Heart right ventricle (tissue), 16 donors: ENCODE data around the gene ARHGEF4. TPM values are rescaled to one million over a fixed set of nuclear protein-coding genes. Genes with fewer than 3 reads are reported as not detected.
A peak's percentile ranks its signal among the peaks of the same experiment; 100 is the strongest.

ENCODE experiments used
- ATAC-seq, 8 donors: fragments of 200-7000 bp; cut with Tn5 transposase; one replicate each; pipeline ENCODE4 v1.9.1; 2020; ENCODE audit warnings: mild to moderate bottlenecking in 8 of 8, moderate library complexity in 8 of 8, moderate number of reproducible peaks in 1 of 8
- DNase-seq, 2 donors: peaks; one replicate each; pipeline ENCODE4 v3.0.0-alpha.2; 2020
- H3K27ac ChIP-seq, 10 donors: fragments of 200-600 bp; sonication (generic) in 2 of 10; one replicate each; pipeline versions ENCODE4 v1.5.0 to v1.8.0; 2020 to 2022; ENCODE audit warnings: mild to moderate bottlenecking in 3 of 10
- H3K27me3 ChIP-seq, 7 donors: fragments of 200-600 bp; one replicate each; pipeline ENCODE4 v1.8.0; 2021 to 2022; ENCODE audit warnings: mild to moderate bottlenecking in 2 of 7
- H3K36me3 ChIP-seq, 9 donors: fragments of 200-600 bp; sonication (generic) in 1 of 9; one replicate each; pipeline versions ENCODE4 v1.5.0 to v1.8.0; 2020 to 2022; ENCODE audit warnings: mild to moderate bottlenecking in 2 of 9
- H3K4me1 ChIP-seq, 9 donors: fragments of 200-600 bp; sonication (generic) in 1 of 9; one replicate each; pipeline versions ENCODE4 v1.5.0 to v1.8.0; 2020 to 2022; ENCODE audit warnings: mild to moderate bottlenecking in 4 of 9
- H3K4me3 ChIP-seq, 10 donors: fragments of 200-600 bp; sonication (generic) in 2 of 10; one replicate each; pipeline versions ENCODE4 v1.5.0 to v1.8.0; 2020 to 2022; ENCODE audit warnings: mild to moderate bottlenecking in 7 of 10, moderate library complexity in 2 of 10
- H3K9me3 ChIP-seq, 11 donors: fragments of 200-600 bp in 10 of 11; sonication (generic) in 2 of 11; one replicate each; pipeline versions ENCODE4 v1.5.0 to v1.8.0; 2013 to 2022; ENCODE audit warnings: mild to moderate bottlenecking in 2 of 11, control low read depth in 1 of 11, moderate library complexity in 1 of 11
- WGBS, 2 donors: extraction: QIAGEN DNeasy Blood & Tissue Kit; methylation state at CpG; one replicate each; pipeline ENCODE4 v1.1.7; 2013; ENCODE audit warnings: inconsistent platforms in 1 of 2; 5-methylcytosine and 5-hydroxymethylcytosine counted together
- intact Hi-C, 10 donors: fragments of 100-400 bp; cut with DNase I; formaldehyde crosslinking; loops; one replicate each; pipeline versions ENCODE4 v1.11.1 to v1.14.2; 2022
- polyA plus RNA-seq, 2 donors: library from polyadenylated mRNA; stranded (reverse); fragments of 200-250 nt; gene quantifications; one replicate each; pipeline ENCODE4 v1.2.3, GENCODE V29; 2013
- total RNA-seq, 10 donors: library from RNA; stranded (reverse); fragmentation: NEBNext Ultra II Directional in 3 of 10; extraction: Animal tissue kit (Norgen Biotek cat#: 25700) in 3 of 10; gene quantifications; one replicate each; pipeline versions ENCODE4 v1.2.1 to v1.2.4, GENCODE V29; 2021 to 2023
- TF ChIP-seq, protein P1 (sequence below), 9 donors: fragments of 200-600 bp; sonication (generic) in 2 of 9; IDR thresholded peaks; one replicate each; pipeline versions ENCODE4 v1.5.0 to v1.8.0; 2021 to 2022; ENCODE audit warnings: antibody characterized with exemption in 9 of 9, mild to moderate bottlenecking in 5 of 9, moderate library complexity in 1 of 9
- donor health status: Arrhythmogenic right ventricular cardiomyopathy.
- donor health status: ischemic (EF 13 %, LVEDD 7.1; RV severe dilation, severe dysfunction).
- donor health status: healthy with polysubstance abuse.
- donor health status: DM: no; HTN: yes; CAD: no.
- donor health status: DM: no; HTN: no; CAD: no.
- donor health status: ischemic (EF 25% LVEDD 6.9; RV normal size, moderate dysfunction).
- donor health status: ischemic (EF 25% LVEDD 5.7; RV mildly dilated, moderate dysfunction).
- donor health status: healthy.
- donor health status: DM: yes; HTN: yes; CAD: no.
- donor health status: Ischemic cardiomyopathy.
- donor health status: ischemic (EF 35%, LVEDD 5.7; RV mildly dilated, moderate dysfunction).
- donor health status: nonischemic (EF 11% LVEDD 7.7; RV severe dilation, severe dysfunction).
- donor health status: DM: yes; HTN: yes; CAD: no.
- donor health status: PGD.
- donor health status: ischemic (EF 29% LVEDD 5.4; RV normal size, mild dysfunction).
- donor health status: nonischemic (EF 23%, LVEDD 6.1; RV moderate dilation, normal function).

The ARHGEF4 gene
- total and polyA plus RNA-seq, 12 donors, result 0.67 to 6.5 (median 3.4) TPM

DNA sequence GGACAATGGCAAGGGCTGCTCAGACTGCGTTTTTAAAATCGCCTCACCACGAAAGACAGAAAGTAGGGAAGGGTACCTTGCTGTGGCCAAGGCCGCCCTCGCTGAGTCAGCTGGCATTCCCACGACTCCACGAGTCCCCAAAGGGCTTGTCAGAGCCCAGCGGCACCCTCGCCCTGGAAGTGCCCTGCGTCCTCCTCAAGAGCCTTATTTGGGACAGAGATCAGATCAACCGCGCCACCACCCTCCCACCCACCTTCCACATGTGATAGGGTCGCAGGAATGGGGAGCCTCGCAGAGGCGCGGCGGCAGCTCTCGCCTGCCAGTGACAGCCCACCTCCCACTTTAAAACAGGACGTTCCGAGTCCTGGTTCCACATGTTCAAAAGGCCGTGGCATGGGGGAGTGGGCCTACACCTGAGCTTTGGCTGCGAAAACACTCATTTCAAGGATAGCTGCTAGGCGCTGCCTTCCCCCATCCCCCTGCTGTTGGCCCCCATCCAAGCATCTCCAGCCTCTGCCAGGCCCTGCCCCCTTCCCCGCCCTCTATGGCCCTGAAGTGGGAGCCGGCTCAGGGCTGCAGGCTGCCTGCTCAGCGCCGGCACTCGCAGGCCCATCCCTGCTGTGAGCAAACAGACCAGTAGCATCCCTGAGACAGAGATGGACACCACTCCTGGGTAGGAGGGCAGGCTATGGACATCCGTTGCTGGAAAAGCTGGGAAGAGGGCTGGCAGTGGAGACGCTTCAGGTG, 38.1 kb upstream of the ARHGEF4 start:
- WGBS, 2 donors, result 15 to 21% methylated on average over 30 of the region's 30 CpGs
- Histone ChIP-seq H3K27ac (peak overlapping the region in 9 of 10 donors; percentile 83 to 94 (median 91)), H3K36me3 (no peaks in the 10 kb centered on the region), H3K4me1 (peaks cover 5 to 14% (median 12%) of the 10 kb centered on the region in 9 donors), H3K27me3 (peaks cover 0 to 15% (median 0%) of the 10 kb centered on the region in 7 donors), H3K9me3 (no peaks in the 10 kb centered on the region), H3K4me3 (peak overlapping the region; percentile 57 to 89 (median 78))
- TF ChIP-seq, protein P1, sequence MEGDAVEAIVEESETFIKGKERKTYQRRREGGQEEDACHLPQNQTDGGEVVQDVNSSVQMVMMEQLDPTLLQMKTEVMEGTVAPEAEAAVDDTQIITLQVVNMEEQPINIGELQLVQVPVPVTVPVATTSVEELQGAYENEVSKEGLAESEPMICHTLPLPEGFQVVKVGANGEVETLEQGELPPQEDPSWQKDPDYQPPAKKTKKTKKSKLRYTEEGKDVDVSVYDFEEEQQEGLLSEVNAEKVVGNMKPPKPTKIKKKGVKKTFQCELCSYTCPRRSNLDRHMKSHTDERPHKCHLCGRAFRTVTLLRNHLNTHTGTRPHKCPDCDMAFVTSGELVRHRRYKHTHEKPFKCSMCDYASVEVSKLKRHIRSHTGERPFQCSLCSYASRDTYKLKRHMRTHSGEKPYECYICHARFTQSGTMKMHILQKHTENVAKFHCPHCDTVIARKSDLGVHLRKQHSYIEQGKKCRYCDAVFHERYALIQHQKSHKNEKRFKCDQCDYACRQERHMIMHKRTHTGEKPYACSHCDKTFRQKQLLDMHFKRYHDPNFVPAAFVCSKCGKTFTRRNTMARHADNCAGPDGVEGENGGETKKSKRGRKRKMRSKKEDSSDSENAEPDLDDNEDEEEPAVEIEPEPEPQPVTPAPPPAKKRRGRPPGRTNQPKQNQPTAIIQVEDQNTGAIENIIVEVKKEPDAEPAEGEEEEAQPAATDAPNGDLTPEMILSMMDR (IDR thresholded peaks at IDR 0.05), result no peak
- intact Hi-C loops, result loop anchor here in 9 of 10 donors (1.0 to 10.0 kb wide), 9 partner anchors 74 to 126 kb away; no protein-coding TSS in a partner anchor
- ATAC-seq, result peak in 2 of 8 donors; percentile 15 to 21
- peak; percentile 36 to 37 for DNase-seq

DNA sequence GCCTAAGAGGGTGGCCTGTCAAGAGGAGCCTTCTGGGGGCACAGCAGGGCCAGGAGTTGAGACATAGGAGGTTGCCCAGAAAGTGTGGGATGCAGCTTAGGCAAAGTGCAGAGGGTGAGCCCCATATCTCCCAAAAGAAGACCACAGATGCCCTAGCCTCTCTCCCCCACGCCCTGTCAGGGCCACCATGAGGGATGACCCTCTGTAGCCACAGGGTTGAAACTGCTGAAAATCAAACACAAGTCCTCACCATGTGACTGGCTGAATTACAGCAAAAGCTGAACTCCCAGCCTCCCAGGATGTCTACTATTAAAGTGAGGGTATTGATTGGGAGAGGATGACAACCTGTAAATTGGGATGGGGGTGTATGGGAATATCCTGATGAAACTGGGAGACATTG, 37.4 kb upstream of the ARHGEF4 start:
- WGBS, 2 donors, result 97 to 100% methylated on average over 1 of the region's 1 CpG
- DNase-seq (no peak), ATAC-seq (no peak)
- no peak overlapping the region for H3K4me3 ChIP-seq
- H3K9me3 ChIP-seq, result no peaks in the 10 kb centered on the region
- H3K36me3 ChIP-seq, result no peaks in the 10 kb centered on the region
- H3K4me1 ChIP-seq, result peaks cover 5 to 14% (median 12%) of the 10 kb centered on the region in 9 donors
- H3K27me3 ChIP-seq, result peaks cover 0 to 14% (median 0%) of the 10 kb centered on the region in 7 donors
- intact Hi-C loops, result loop anchor here in 5 of 10 donors (2.0 to 10.0 kb wide), 6 partner anchors 73 to 126 kb away; no protein-coding TSS in a partner anchor
- no peak overlapping the region for H3K27ac ChIP-seq
- TF ChIP-seq, protein P1 (IDR thresholded peaks at IDR 0.05), result no peak

DNA sequence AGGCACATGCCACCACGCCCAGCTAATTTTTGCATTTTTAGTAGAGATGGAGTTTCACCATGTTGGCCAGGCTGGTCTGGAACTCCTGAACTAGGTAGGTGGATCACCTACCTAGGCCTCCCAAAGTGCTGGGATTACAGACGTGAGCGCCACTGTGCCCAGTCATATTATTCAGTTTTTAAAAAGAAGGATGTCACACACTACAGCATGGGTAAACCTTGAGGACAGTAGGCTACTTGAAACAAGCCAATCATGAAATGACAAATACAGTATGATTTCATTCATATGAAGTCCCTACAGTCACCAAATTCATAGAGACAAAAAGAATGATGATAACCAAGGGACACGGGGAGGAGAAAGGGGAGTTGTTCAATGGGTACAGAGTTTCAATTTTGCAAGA, 31.1 kb upstream of the ARHGEF4 start:
- H3K4me1 ChIP-seq, result no peaks in the 10 kb centered on the region
- ATAC-seq (no peak), DNase-seq (no peak)
- 68 to 79% methylated on average over 4 of the region's 4 CpGs for WGBS, 2 donors
- H3K9me3 ChIP-seq, result peaks cover 0 to 8% (median 0%) of the 10 kb centered on the region in 11 donors
- no peaks in the 10 kb centered on the region for H3K36me3 ChIP-seq
- H3K4me3 ChIP-seq, result no peak overlapping the region
- H3K27me3 ChIP-seq, result peaks cover 0 to 8% (median 0%) of the 10 kb centered on the region in 7 donors
- TF ChIP-seq, protein P1 (IDR thresholded peaks at IDR 0.05), result no peak
- intact Hi-C loops, result no loop called here
- no peak overlapping the region for H3K27ac ChIP-seq

DNA sequence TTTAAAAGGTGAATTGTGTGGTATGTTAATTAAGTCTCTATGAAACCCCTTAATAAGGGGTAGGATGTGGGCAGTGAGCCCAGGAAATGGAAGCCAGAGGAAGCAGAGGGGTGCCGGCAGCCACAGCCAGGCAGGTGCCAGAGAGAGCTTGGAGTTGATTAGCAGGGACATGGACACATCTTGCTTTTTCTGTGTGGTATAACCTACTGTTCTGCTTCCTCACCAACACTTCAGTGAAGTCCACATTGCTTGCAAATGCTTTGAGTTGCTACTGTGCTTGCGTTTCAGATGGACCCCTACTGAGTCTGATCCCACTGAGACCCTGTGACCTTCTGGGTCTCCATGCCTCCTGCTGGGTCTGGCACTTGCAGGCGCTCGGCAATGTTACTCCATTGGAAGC, 30.3 kb upstream of the ARHGEF4 start:
- no peak for ATAC-seq
- TF ChIP-seq, protein P1 (IDR thresholded peaks at IDR 0.05), result no peak
- Histone ChIP-seq H3K9me3 (peaks cover 0 to 8% (median 0%) of the 10 kb centered on the region in 11 donors), H3K36me3 (no peaks in the 10 kb centered on the region), H3K4me1 (no peaks in the 10 kb centered on the region), H3K27ac (no peak overlapping the region), H3K4me3 (no peak overlapping the region), H3K27me3 (peaks cover 0 to 10% (median 0%) of the 10 kb centered on the region in 7 donors)
- no peak for DNase-seq
- intact Hi-C loops, result no loop called here
- WGBS, 2 donors, result 48 to 50% methylated on average over 4 of the region's 4 CpGs
